Measurements from ENCODE around the gene KCNQ5. TPM values are rescaled to one million over a fixed set of nuclear protein-coding genes. Genes with fewer than 3 reads are reported as not detected.
"Not testable (repeated sequence)": the region's sequence is repeated elsewhere in the genome, so short reads cannot be mapped to it uniquely, and the experiment has no call there.

The KCNQ5 gene
- total RNA-seq, 1 experiment from 2014 or later: not detected

- no peaks in the 10 kb centered on the region for H3K9me3 ChIP-seq (ENCODE audit: control insufficient read depth in 1 of 2, insufficient read depth in 1 of 2, low read depth in 1 of 2, low read length in 2 of 2)
- peak; percentile 57 for ATAC-seq
- ChIA-PET CTCF (interaction anchor here (0.6 to 1.7 kb wide), 10 partner anchors 9 to 1198 kb away, joined by 3 to 33 read pairs (median 3); no protein-coding TSS in a partner anchor), RAD21 (ENCODE audit: low non-redundant PET in 1 of 2, low total read pairs in 2 of 2, uncharacterized antibody in 2 of 2, unreplicated experiment in 2 of 2) (interaction anchor here in 1 of 2 experiments (1.0 kb wide), 1 partner anchor 169 kb away, joined by 3 read pairs; no protein-coding TSS in a partner anchor), POLR2A (no interaction called here)
- no peak overlapping the region for H2AFZ ChIP-seq (ENCODE audit: low read depth, low read length, poor library complexity, severe bottlenecking)
- intact Hi-C loops (cut with micrococcal nuclease): loop anchor here (5.0 kb wide), 1 partner anchor 168 kb away; no protein-coding TSS in a partner anchor
- no peak overlapping the region for H3K4me3 ChIP-seq (replicated peaks in 1 of 2; ENCODE audit: low read depth in 1 of 2, low read length in 2 of 2)
- no peaks in the 10 kb centered on the region for H3K4me1 ChIP-seq (ENCODE audit: control insufficient read depth in 1 of 2, insufficient read depth in 2 of 2, low read length in 2 of 2)
- no peak overlapping the region for H3K9ac ChIP-seq (ENCODE audit: low read length)
- H3K36me3 ChIP-seq (ENCODE audit: control insufficient read depth in 1 of 2, insufficient read depth in 2 of 2, low read length in 2 of 2): no peaks in the 10 kb centered on the region
- no peak overlapping the region for H3K4me2 ChIP-seq (ENCODE audit: low read length)
- no peak overlapping the region for H3K27ac ChIP-seq (ENCODE audit: low read depth, low read length)
- TF ChIP-seq CTCF (IDR thresholded peaks at IDR 0.05 in 2 of 3, conservative IDR thresholded peaks at IDR 0.05 in 1 of 3; ENCODE audit: borderline replicate concordance in 1 of 3, insufficient read depth in 1 of 3, low read depth in 2 of 3, low read length in 2 of 3): peak; percentile 33 to 45 (median 39); a peak in 3 of 6 replicates
- peak; percentile 50; the same call in 1 of the 2 replicates for TF ChIP-seq RAD21 (IDR thresholded peaks at IDR 0.05; ENCODE audit: low read depth)
- TF ChIP-seq JUND (IDR thresholded peaks at IDR 0.05): no peak
- peak; percentile 31 for DNase-seq (ENCODE audit: low read depth, low spot score)
- no peaks in the 10 kb centered on the region for H4K20me1 ChIP-seq (ENCODE audit: insufficient read depth)
- H3K79me2 ChIP-seq (ENCODE audit: insufficient read depth, low read length): no peaks in the 10 kb centered on the region
- H3K9me2 ChIP-seq (ENCODE audit: insufficient read depth): no peaks in the 10 kb centered on the region
- no TSS peak for BruUV-seq (replicated peaks)
- peaks cover 5% of the 10 kb centered on the region; the same call in 1 of the 2 replicates for H3K27me3 ChIP-seq (ENCODE audit: insufficient read depth, low read length)
These were observed 41.5 kb upstream of the KCNQ5 start for GRCh38 chr6:72580281-72580940.

- H3K79me2 ChIP-seq (ENCODE audit: insufficient read depth, low read length); H3K27me3 ChIP-seq (ENCODE audit: insufficient read depth, low read length); POLR2A ChIA-PET; H3K9me3 ChIP-seq (ENCODE audit: control insufficient read depth in 1 of 2, insufficient read depth in 1 of 2, low read depth in 1 of 2, low read length in 2 of 2); H2AFZ ChIP-seq (ENCODE audit: low read depth, low read length, poor library complexity, severe bottlenecking); H3K27ac ChIP-seq (ENCODE audit: low read depth, low read length); DNase-seq (ENCODE audit: low read depth, low spot score); H3K4me2 ChIP-seq (ENCODE audit: low read length); H3K36me3 ChIP-seq (ENCODE audit: control insufficient read depth in 1 of 2, insufficient read depth in 2 of 2, low read length in 2 of 2); H3K9me2 ChIP-seq (ENCODE audit: insufficient read depth); ATAC-seq; H4K20me1 ChIP-seq (ENCODE audit: insufficient read depth); H3K4me1 ChIP-seq (ENCODE audit: control insufficient read depth in 1 of 2, insufficient read depth in 2 of 2, low read length in 2 of 2); H3K4me3 ChIP-seq (replicated peaks in 1 of 2; ENCODE audit: low read depth in 1 of 2, low read length in 2 of 2); H3K9ac ChIP-seq (ENCODE audit: low read length); BruUV-seq (replicated peaks): not testable (repeated sequence)
- ChIA-PET CTCF (interaction anchor here (0.6 to 1.7 kb wide), 10 partner anchors 9 to 1199 kb away, joined by 3 to 33 read pairs (median 3); no protein-coding TSS in a partner anchor), RAD21 (ENCODE audit: low non-redundant PET in 1 of 2, low total read pairs in 2 of 2, uncharacterized antibody in 2 of 2, unreplicated experiment in 2 of 2) (interaction anchor here in 1 of 2 experiments (1.0 kb wide), 1 partner anchor 169 kb away, joined by 3 read pairs; no protein-coding TSS in a partner anchor)
- intact Hi-C loops (cut with micrococcal nuclease): loop anchor here (5.0 kb wide), 1 partner anchor 169 kb away; no protein-coding TSS in a partner anchor
These were observed 40.9 kb upstream of the KCNQ5 start for GRCh38 chr6:72580950-72581349.

All from HCT116 (cell line).